HepG2 (cell line): Measurements from ENCODE around the gene CA9. TPM values are rescaled to one million over a fixed set of nuclear protein-coding genes. Genes with fewer than 3 reads are reported as not detected.

ENCODE experiments used
- ARID5B ChIP-seq: IDR thresholded peaks from 2 replicates; pipeline ENCODE4 v1.4.0; 2020; ENCODE audit warnings: mild to moderate bottlenecking, missing genetic modification reagents
- BATF2 ChIP-seq: sonication (generic); formaldehyde crosslinking; IDR thresholded peaks from 2 replicates; pipeline ENCODE4 v1.8.0; 2022; ENCODE audit warnings: mild to moderate bottlenecking, missing genetic modification reagents, moderate library complexity
- DBP ChIP-seq: sonication (generic); formaldehyde crosslinking; IDR thresholded peaks from 2 replicates; pipeline ENCODE4 v1.4.0; 2020; ENCODE audit warnings: missing genetic modification reagents; ENCODE audit errors: not compliant biosample characterization
- DRAP1 ChIP-seq: IDR thresholded peaks from 2 replicates; pipeline ENCODE4 v1.6.1; 2016; ENCODE audit warnings: missing genetic modification reagents, missing compliant biosample characterization
- EED ChIP-seq: sonication (generic); formaldehyde crosslinking; IDR thresholded peaks from 2 replicates; pipeline ENCODE4 v1.5.0; 2020; ENCODE audit warnings: mild to moderate bottlenecking, missing genetic modification reagents
- GFI1 ChIP-seq: sonication (generic); formaldehyde crosslinking; IDR thresholded peaks from 2 replicates; pipeline ENCODE4 v1.5.0; 2020; ENCODE audit warnings: missing genetic modification reagents, mild to moderate bottlenecking, borderline replicate concordance
- GZF1 ChIP-seq: sonication (generic); formaldehyde crosslinking; IDR thresholded peaks from 2 replicates; pipeline ENCODE4 v1.5.1; 2020; ENCODE audit warnings: mild to moderate bottlenecking, missing genetic modification reagents
- HNF4G ChIP-seq, 2 experiments: sonication (generic) in 1 of 2; formaldehyde crosslinking in 1 of 2; IDR thresholded peaks; 2 replicates each; pipeline versions ENCODE4 v1.4.0 to v1.6.1; 2011 to 2020; ENCODE audit warnings: borderline replicate concordance in 2 of 2, low read depth in 2 of 2, mild to moderate bottlenecking in 2 of 2, low read length in 1 of 2, missing genetic modification reagents in 1 of 2, moderate library complexity in 1 of 2
- LCORL ChIP-seq, 2 experiments: fragments of 450-650 bp in 1 of 2; sonication (generic) in 1 of 2; formaldehyde crosslinking in 1 of 2; IDR thresholded peaks; 2 replicates each; pipeline versions ENCODE4 v1.5.0 to v1.6.1; 2017 to 2020; ENCODE audit warnings: antibody characterized with exemption in 1 of 2, missing genetic modification reagents in 1 of 2
- MED1 ChIP-seq: sonication (generic); formaldehyde crosslinking; IDR thresholded peaks from 2 replicates; pipeline ENCODE4 v1.4.0; 2020; ENCODE audit warnings: missing genetic modification reagents
- NR2F1 ChIP-seq, 2 experiments: fragments of 450-650 bp in 1 of 2; formaldehyde crosslinking in 1 of 2; IDR thresholded peaks; 2 replicates each; pipeline versions ENCODE4 v1.5.0 to v1.6.1; 2016 to 2020; ENCODE audit warnings: mild to moderate bottlenecking in 1 of 2, missing compliant biosample characterization in 1 of 2, missing genetic modification reagents in 1 of 2, moderate library complexity in 1 of 2
- POGZ ChIP-seq: sonication (generic); formaldehyde crosslinking; IDR thresholded peaks from 2 replicates; pipeline ENCODE4 v1.4.0; 2020; ENCODE audit warnings: mild to moderate bottlenecking, missing genetic modification reagents
- SMAD3 ChIP-seq: sonication (generic); formaldehyde crosslinking; IDR thresholded peaks from 2 replicates; pipeline ENCODE4 v1.4.0; 2020; ENCODE audit warnings: missing genetic modification reagents
- SSRP1 ChIP-seq: IDR thresholded peaks from 2 replicates; pipeline ENCODE4 v1.6.1; 2016; ENCODE audit warnings: control low read depth
- TBX2 ChIP-seq: sonication (generic); formaldehyde crosslinking; IDR thresholded peaks from 2 replicates; pipeline ENCODE4 v1.5.0; 2020; ENCODE audit warnings: missing genetic modification reagents, mild to moderate bottlenecking, borderline replicate concordance
- THAP11 ChIP-seq: IDR thresholded peaks from 2 replicates; pipeline ENCODE4 v1.6.1; 2016; ENCODE audit warnings: missing biosample characterization, missing genetic modification reagents
- YEATS2 ChIP-seq: sonication (generic); formaldehyde crosslinking; IDR thresholded peaks from 2 replicates; pipeline ENCODE4 v1.4.0; 2020; ENCODE audit warnings: missing genetic modification reagents, borderline replicate concordance
- ZNF263 ChIP-seq: sonication (generic); formaldehyde crosslinking; IDR thresholded peaks from 2 replicates; pipeline ENCODE4 v1.4.0; 2020; ENCODE audit warnings: missing genetic modification reagents
- ZNF276 ChIP-seq: sonication (generic); formaldehyde crosslinking; IDR thresholded peaks from 2 replicates; pipeline ENCODE4 v1.4.0; 2020; ENCODE audit warnings: mild to moderate bottlenecking, low read depth, missing genetic modification reagents
- ZNF558 ChIP-seq: sonication (generic); formaldehyde crosslinking; IDR thresholded peaks from 2 replicates; pipeline ENCODE4 v1.9.0; 2022; ENCODE audit warnings: mild to moderate bottlenecking, missing genetic modification reagents, borderline replicate concordance
- polyA plus RNA-seq, 8 experiments: library from polyadenylated mRNA; depleted of rRNA in 3 of 8; stranded (reverse) in 7 of 8; unstranded in 1 of 8; fragments of >200 nt; fragmentation: Illumina TruSeq in 4 of 8; extraction: Trizol in 4 of 8; gene quantifications; 2 replicates each; pipeline versions ENCODE4 v1.2.1 to v1.2.3, GENCODE V29; 2011 to 2016; ENCODE audit warnings: low read depth in 4 of 8, missing spikeins in 1 of 8, mixed read lengths in 1 of 8; ENCODE audit not compliant: insufficient read depth in 1 of 8
- total RNA-seq, 5 experiments: library from RNA; depleted of rRNA; stranded (reverse); fragments of >200 nt; fragmentation: Illumina TruSeq; extraction: Trizol; gene quantifications; 2 replicates each; pipeline ENCODE4 v1.2.3, GENCODE V29; 2016; ENCODE audit warnings: low read depth in 1 of 5

Gene CA9
- total and polyA plus RNA-seq, 2 of the 13 experiments (the other 11 are each of a cell fraction or from before 2014, with no cell fraction given): 0.13 to 152 TPM

- TF ChIP-seq BATF2 (CRISPR knock-in tag): no peak
- TF ChIP-seq GFI1: peak; percentile 67; the same call in 1 of the 2 replicates
- TF ChIP-seq MED1 (CRISPR knock-in tag): peak; percentile 58
- TF ChIP-seq GZF1 (CRISPR knock-in tag): peak; percentile 99
- 0 out of 4 replicates have a peak, but pooled peaks of 1 of the 2 experiments have one; percentile 15 for TF ChIP-seq NR2F1 (CRISPR knock-in tag; IDR thresholded peaks at IDR 0.05)
- peak; percentile 39; the same call in 1 of the 2 replicates for TF ChIP-seq THAP11 (CRISPR knock-in tag)
- TF ChIP-seq POGZ (CRISPR knock-in tag): peak; percentile 49
- peak; percentile 38; the same call in 1 of the 2 replicates for TF ChIP-seq DRAP1 (CRISPR knock-in tag)
- no peak for TF ChIP-seq DBP (CRISPR knock-in tag)
- peak; percentile 59; the same call in 1 of the 2 replicates for TF ChIP-seq YEATS2 (CRISPR knock-in tag)
- TF ChIP-seq HNF4G (IDR thresholded peaks at IDR 0.05; ENCODE audit: borderline replicate concordance, low read depth, low read length): peak; percentile 89
- TF ChIP-seq HNF4G (CRISPR knock-in tag; IDR thresholded peaks at IDR 0.05; ENCODE audit: borderline replicate concordance, low read depth): peak; percentile 83; the same call in 1 of the 2 replicates
- TF ChIP-seq TBX2 (CRISPR knock-in tag): peak; percentile 53; the same call in 1 of the 2 replicates
- no peak for TF ChIP-seq EED (CRISPR knock-in tag)
- no peak for TF ChIP-seq ZNF263 (CRISPR knock-in tag)
- TF ChIP-seq SMAD3 (CRISPR knock-in tag): peak; percentile 24; the same call in 1 of the 2 replicates
- peak; percentile 75 for TF ChIP-seq ARID5B (CRISPR knock-in tag)
- no peak for TF ChIP-seq ZNF276 (CRISPR knock-in tag)
- no peak for TF ChIP-seq ZNF558 (CRISPR knock-in tag)
- no peak for TF ChIP-seq LCORL (IDR thresholded peaks at IDR 0.05)
- peak; percentile 89 for TF ChIP-seq LCORL (CRISPR knock-in tag; IDR thresholded peaks at IDR 0.05)
- no peak for TF ChIP-seq SSRP1 (CRISPR knock-in tag)
These were observed 4.2 kb upstream of the CA9 start (continued) for GRCh38 chr9:35669331-35670145.
